Left lung (tissue), 10 donors: Measurements from ENCODE around the gene TMEM138. TPM values are rescaled to one million over a fixed set of nuclear protein-coding genes. Genes with fewer than 3 reads are reported as not detected.

ENCODE experiments used
- ATAC-seq: fragments of 200-7000 bp; cut with Tn5 transposase; one replicate; pipeline ENCODE4 v1.9.1; 2020; ENCODE audit warnings: moderate library complexity
- DNase-seq, 4 donors: peaks; one replicate each; pipeline ENCODE4 v3.0.0-alpha.2; 2013 to 2020
- H3K27ac ChIP-seq, 2 donors: fragments of 200-600 bp; sonication (generic) in 1 of 2; one replicate each; pipeline versions ENCODE4 v1.5.0 to v1.8.0; 2020 to 2021
- H3K27me3 ChIP-seq, 2 donors: fragments of 200-600 bp; sonication (generic) in 1 of 2; one replicate each; pipeline versions ENCODE4 v1.5.0 to v1.8.0; 2020 to 2021
- H3K36me3 ChIP-seq, 2 donors: fragments of 200-600 bp; sonication (generic) in 1 of 2; one replicate each; pipeline versions ENCODE4 v1.5.0 to v1.8.0; 2020 to 2021
- H3K4me1 ChIP-seq, 2 donors: fragments of 200-600 bp; one replicate each; pipeline ENCODE4 v1.8.0; 2021
- H3K4me3 ChIP-seq, 2 donors: fragments of 200-600 bp; sonication (generic) in 1 of 2; one replicate each; pipeline versions ENCODE4 v1.5.0 to v1.8.0; 2020 to 2021; ENCODE audit warnings: mild to moderate bottlenecking in 1 of 2
- H3K9me3 ChIP-seq, 2 donors: fragments of 200-600 bp; sonication (generic) in 1 of 2; one replicate each; pipeline versions ENCODE4 v1.5.0 to v1.8.0; 2020 to 2021
- intact Hi-C, 2 donors: fragments of 100-400 bp; cut with DNase I; formaldehyde crosslinking; loops; one replicate each; pipeline versions ENCODE4 v1.11.2 to v1.14.2; 2022
- polyA plus RNA-seq, 6 donors: library from polyadenylated mRNA; unstranded; fragments of 120-200 nt; gene quantifications; one replicate each; pipeline ENCODE4 v1.2.1, GENCODE V29; 2013; ENCODE audit not compliant: insufficient read length in 6 of 6
- total RNA-seq, 2 donors: library from RNA; stranded (reverse); fragmentation: NEBNext Ultra II Directional; extraction: Animal tissue kit (Norgen Biotek cat#: 25700); gene quantifications; one replicate each; pipeline ENCODE4 v1.2.1, GENCODE V29; 2021
- TF ChIP-seq, protein P1 (sequence below), 2 donors: fragments of 200-600 bp; sonication (generic) in 1 of 2; IDR thresholded peaks; one replicate each; pipeline versions ENCODE4 v1.5.0 to v1.8.0; 2021; ENCODE audit warnings: antibody characterized with exemption in 2 of 2
- donor health status: DM: no; HTN: yes; CAD: no.
- donor health status: DM: no; HTN: no; CAD: no.

Gene TMEM138
- total and polyA plus RNA-seq, 8 donors: 37.5 to 50.5 (median 43.2) TPM

DNA sequence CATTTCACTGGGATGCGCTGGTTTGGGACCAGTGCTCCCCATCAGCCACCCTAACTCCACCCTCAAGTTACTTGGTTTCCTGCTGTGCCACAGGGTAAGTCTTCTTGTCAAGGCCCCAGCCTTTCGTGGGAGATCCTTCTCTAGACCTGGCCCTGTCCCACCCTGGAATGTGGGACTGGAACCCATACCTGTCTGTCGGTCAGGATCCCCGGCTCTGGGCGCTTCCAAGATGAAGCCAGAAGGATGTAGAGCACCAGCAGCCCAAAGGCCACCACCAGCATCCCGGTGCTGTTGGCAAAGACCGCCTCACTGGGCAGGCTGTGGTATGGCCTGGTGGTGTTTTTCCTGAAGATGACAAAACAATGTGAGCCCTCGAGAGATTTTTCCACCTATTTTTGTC lies 11.4 kb upstream of the TMEM138 start:
- no peak for DNase-seq

DNA sequence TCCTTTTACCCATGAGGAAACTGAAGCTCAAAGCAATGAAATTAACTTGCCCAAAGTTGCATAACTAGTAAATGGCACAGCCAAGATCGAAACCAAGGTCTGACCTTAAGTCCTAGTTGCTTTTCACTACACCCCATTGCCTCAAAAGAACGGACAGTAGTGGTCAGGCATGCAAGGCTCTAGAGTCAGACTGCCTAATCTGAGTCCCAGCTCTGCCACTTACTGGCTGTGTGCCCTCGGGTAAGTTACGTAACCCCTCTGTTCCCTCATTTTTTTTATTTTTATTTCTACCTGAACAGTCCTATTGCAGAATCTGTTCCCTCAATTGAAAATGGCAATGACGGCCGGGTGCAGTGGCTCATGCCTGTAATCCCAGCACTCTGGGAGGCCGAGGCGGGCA lies 10.1 kb upstream of the TMEM138 start:
- no peaks in the 10 kb centered on the region for H3K27me3 ChIP-seq
- no peak overlapping the region for H3K4me3 ChIP-seq
- ATAC-seq (no peak), DNase-seq (no peak)
- H3K4me1 ChIP-seq: peaks cover 0 to 24% of the 10 kb centered on the region in 2 donors
- H3K27ac ChIP-seq: no peak overlapping the region
- H3K9me3 ChIP-seq: no peaks in the 10 kb centered on the region
- peaks cover 0 to 80% of the 10 kb centered on the region in 2 donors for H3K36me3 ChIP-seq
- intact Hi-C loops: no loop called here
- TF ChIP-seq, protein P1, sequence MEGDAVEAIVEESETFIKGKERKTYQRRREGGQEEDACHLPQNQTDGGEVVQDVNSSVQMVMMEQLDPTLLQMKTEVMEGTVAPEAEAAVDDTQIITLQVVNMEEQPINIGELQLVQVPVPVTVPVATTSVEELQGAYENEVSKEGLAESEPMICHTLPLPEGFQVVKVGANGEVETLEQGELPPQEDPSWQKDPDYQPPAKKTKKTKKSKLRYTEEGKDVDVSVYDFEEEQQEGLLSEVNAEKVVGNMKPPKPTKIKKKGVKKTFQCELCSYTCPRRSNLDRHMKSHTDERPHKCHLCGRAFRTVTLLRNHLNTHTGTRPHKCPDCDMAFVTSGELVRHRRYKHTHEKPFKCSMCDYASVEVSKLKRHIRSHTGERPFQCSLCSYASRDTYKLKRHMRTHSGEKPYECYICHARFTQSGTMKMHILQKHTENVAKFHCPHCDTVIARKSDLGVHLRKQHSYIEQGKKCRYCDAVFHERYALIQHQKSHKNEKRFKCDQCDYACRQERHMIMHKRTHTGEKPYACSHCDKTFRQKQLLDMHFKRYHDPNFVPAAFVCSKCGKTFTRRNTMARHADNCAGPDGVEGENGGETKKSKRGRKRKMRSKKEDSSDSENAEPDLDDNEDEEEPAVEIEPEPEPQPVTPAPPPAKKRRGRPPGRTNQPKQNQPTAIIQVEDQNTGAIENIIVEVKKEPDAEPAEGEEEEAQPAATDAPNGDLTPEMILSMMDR (IDR thresholded peaks at IDR 0.05): no peak

More for the DNA sequence above, 11.4 kb upstream of the TMEM138 start:
- TF ChIP-seq, protein P1 (IDR thresholded peaks at IDR 0.05): no peak
- Histone ChIP-seq H3K9me3 (no peaks in the 10 kb centered on the region), H3K4me1 (peaks cover 0 to 17% of the 10 kb centered on the region in 2 donors), H3K36me3 (peaks cover 0 to 88% of the 10 kb centered on the region in 2 donors), H3K4me3 (no peak overlapping the region), H3K27ac (no peak overlapping the region), H3K27me3 (no peaks in the 10 kb centered on the region)
- no peak for ATAC-seq
- intact Hi-C loops: no loop called here

DNA sequence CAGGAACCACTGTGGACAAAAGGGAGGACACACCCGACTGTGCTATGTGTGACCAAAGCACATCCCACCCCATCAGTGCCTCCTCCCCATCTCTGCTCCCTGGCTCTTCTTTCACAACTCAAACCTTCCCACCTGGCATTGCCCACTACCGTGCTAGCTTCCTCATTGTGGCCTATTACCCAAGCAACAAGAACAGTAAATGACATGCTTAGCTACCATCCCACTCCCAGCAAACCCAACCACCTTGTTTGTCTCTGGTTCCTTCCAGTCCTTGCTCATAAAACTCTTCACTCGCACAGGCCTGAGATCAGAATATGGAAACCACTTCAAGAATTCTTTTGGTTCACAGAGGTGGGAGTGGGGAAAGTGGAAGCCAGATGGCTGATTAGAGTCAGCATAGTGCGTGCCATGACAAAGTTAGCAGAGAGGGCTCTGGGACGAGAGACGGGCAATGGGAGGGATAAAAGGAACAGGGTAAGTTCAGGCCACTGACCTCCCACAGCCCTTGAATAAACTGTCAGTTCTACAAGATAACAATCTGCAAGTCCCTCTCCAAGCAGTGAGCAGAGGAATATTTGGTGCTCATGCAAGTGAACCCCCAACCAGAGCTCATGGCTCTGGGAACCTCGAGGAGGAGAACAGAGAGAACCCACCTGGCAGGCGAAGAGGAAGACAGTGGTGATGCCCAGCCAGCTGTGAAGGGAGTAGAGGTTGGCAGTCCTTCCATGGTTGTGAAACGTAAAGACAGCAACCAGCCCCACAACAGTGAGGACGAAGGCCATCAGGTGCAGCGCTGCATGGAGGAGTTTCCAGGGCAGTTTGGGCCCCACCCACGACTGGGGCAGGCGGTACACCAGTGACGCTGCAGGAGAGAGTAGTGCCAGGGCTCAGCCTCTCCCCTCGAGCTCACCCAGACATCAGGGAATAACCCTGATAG lies 8.8 kb upstream of the TMEM138 start:
- ATAC-seq: no peak
- DNase-seq: no peak
- Histone ChIP-seq H3K27me3 (no peaks in the 10 kb centered on the region), H3K4me3 (no peak overlapping the region), H3K9me3 (no peaks in the 10 kb centered on the region), H3K27ac (no peak overlapping the region), H3K36me3 (peaks cover 0 to 71% of the 10 kb centered on the region in 2 donors), H3K4me1 (peaks cover 0 to 20% of the 10 kb centered on the region in 2 donors)
- TF ChIP-seq, protein P1 (IDR thresholded peaks at IDR 0.05): no peak
- intact Hi-C loops: no loop called here

DNA sequence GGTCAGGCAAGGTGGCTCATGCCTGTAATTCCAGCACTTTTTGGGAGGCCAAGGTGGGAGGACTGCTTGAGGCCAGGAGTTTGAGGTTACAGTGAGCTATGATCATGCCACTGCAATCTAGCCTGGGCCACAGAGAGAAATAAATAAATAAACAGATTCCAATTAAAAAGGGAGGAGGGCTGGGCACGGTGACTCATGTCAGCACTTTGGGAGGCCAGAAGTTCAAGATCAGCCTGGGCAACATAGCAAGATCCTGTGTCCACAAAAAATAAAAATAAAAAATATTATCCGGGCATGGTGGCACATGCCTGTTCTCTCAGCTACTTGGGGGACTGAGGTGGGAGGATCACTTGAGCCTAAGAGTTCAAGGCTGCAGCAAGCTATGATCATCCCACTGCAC lies 8.0 kb upstream of the TMEM138 start:
- TF ChIP-seq, protein P1 (IDR thresholded peaks at IDR 0.05): no peak
- no peaks in the 10 kb centered on the region for H3K27me3 ChIP-seq
- H3K9me3 ChIP-seq: no peaks in the 10 kb centered on the region
- ATAC-seq (no peak), DNase-seq (no peak)
- no peak overlapping the region for H3K27ac ChIP-seq
- H3K4me1 ChIP-seq: peaks cover 0 to 18% of the 10 kb centered on the region in 2 donors
- peaks cover 0 to 63% of the 10 kb centered on the region in 2 donors for H3K36me3 ChIP-seq
- no peak overlapping the region for H3K4me3 ChIP-seq
- intact Hi-C loops: no loop called here

DNA sequence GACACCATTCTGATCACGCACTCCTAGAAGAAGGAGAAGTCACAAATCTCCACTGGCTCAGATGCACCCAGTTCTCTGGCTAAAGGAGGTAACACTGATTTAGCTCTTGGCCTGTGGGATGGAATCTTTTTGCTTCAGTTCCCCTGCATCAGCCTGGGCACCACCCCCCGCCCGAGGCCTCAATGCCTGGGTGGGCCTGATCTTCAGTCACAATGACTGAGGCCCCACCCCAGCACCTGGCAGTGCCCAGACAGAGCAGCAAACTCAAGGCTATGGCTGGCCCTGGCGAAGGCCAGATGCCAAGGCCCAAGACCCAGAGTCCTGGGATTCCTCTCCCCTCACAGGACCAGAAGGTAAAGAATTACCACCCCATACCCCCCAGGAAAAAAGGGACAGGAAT lies 5.5 kb upstream of the TMEM138 start:
- intact Hi-C loops: no loop called here
- H3K27ac ChIP-seq: peak overlapping the region in 1 of 2 donors; percentile 79

More for the DNA sequence above, 5.5 kb upstream of the TMEM138 start:
- TF ChIP-seq, protein P1 (IDR thresholded peaks at IDR 0.05): no peak
- peaks cover 0 to 40% of the 10 kb centered on the region in 2 donors for H3K4me1 ChIP-seq
- H3K27me3 ChIP-seq: no peaks in the 10 kb centered on the region
- H3K36me3 ChIP-seq: peaks cover 0 to 39% of the 10 kb centered on the region in 2 donors
- H3K4me3 ChIP-seq: no peak overlapping the region
- no peak for ATAC-seq
- no peaks in the 10 kb centered on the region for H3K9me3 ChIP-seq
- DNase-seq: no peak
